GM19452 (cell line): ENCODE measurements around the gene VAV2.
"Not testable (repeated sequence)": the region's sequence is repeated elsewhere in the genome, so short reads cannot be mapped to it uniquely, and the experiment has no call there.

Experiments used
- ATAC-seq: cut with Tn5 transposase; IDR thresholded peaks from one replicate; pipeline ENCODE4 v1.9.1; 2021; ENCODE audit not compliant: unreplicated experiment

VAV2 gene

DNA sequence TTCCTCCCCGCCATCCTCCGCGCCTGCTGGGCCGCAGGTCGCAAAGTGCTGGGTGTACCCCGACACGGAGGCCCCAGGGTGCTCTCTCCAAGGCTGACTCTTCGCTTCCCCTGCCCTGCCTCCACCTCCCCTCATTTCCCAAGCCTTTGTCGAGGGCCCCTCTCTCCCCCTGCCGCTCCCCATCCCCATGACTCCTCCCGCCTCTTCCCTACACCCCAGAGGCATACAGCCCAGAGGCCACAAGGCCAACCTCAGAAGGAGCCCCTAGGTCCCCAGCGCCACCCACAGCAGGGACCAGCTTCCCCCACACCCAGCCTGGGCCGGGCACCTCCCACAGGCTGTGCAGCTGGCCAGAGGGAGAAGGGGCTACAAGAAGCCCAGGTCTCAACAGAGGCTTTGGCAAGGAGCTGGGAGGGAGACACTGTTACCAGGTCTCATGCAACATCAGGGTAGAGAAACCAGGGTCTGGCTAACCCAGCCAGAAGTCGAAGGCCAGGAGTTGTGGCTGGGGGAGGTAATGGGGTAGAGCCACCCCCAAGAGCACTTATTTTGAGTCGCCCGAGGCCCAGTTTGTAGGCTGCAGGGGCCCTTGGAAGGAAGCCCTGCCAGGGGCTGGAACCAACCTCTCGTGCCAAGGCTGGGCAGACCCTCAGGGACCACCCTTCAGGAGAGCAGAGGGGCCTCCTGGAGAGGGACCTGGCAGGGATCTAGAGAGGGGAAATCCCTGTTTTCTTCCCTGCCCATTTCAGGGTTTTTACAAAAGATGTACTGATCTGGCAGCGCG, 229.4 kb downstream of the VAV2 start:
- no peak for ATAC-seq

DNA sequence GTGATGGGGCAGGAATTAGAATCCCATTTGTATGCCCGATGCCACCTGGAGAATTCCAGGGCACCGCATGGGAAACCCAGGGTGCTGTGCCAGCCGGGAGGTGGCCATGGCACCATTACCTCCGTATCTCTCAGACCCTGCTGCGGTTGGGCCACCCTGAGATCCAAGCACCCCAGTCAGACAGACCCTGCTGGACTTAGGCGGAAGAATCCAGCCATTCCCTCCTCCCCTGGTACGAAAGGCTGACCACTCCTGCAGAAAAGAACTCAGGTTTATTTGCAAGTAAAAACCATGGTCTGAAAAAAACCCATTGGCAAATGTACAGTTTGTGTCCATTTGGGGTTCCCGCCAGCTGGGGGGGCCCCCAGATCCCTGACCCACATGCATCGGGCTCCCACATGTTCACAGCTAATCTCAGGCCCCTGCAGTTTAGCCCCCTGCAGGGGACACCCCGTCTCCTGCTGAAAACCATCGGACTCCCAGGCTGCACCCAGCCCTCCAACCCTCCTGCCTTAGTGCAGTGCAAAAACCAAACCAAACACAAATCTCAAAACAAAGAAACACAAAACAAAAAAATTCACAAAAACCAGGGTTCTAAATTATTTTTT, 230.4 kb downstream of the VAV2 start:
- no peak for ATAC-seq

GRCh38 chr9:133760713-133761290, 231.3 kb downstream of the VAV2 start:
- no peak for ATAC-seq

DNA sequence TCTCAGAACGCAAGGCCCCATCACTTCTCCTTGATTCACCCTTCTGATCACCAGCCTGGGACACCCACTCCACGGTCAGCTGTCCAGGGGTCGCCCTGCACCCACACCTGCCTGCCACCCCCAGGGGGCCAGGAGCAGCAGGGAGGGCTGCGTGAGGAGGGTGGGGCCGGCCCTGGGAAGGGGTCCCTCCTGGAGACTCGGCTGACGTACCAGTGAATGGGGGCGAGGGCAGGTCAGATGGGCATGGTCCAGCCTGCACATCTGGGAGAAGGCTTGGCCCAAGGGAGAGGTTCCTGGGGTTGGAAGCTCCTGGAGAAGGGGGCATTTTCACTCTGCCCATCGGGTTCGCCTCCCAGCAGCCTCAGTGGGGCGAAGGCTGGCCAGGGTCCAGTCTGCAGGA, 232.2 kb downstream of the VAV2 start:
- ATAC-seq, result no peak

DNA sequence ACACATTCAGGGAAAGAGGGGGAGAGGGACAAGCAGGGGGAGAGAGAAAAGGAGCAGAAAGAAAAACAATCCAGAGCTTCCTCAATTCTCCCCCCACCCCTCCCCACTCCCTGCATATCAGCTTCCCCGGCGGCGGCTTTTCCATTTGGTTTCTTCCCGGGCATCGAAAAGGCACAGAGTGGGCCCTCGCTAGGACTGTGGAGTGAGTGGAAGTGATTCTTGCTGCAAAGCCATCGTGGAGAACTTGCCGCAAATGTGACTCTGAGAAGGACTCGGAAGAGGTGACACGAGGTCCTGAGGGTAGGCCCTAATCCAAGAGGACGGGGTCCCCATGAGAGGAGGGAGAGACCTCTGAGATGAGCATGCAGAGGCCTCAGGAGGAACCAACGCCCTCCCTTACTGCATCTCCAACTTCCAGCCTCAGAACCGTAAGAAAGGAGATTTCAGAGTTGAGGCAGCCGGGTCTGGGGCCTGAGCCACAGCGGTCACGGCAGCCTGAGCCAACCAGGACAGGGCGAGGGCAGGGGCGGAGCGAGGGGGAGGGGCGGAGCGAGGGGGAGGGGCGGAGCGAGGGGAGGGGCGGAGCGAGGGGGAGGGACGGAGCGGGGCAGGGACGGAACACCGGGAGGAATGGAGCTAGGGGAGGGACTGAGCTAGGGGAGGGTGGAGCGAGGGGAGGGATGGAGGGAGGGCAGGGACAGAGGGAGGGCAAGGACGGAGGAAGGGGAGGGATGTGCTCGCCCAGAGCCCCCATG, 232.8 kb downstream of the VAV2 start:
- no peak for ATAC-seq

DNA sequence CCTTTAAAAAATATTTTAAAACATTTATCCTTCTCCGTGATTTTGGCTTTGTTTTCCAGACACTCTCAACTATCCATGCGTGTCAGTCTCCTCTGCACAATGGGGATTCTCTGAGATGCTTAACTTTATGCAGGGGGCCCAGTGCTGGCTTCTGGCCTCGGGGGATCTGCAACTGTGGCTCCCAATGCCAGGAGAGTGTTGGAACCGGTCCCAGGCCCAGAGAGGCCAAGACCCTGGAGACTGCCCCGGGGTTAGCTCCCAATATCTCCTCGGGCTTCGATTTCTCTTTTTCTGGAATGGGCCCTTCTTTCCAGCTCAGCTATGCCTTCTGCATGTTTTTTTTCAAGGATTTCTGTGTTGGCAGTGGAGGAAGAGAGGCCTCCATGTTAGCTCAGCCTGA, 233.9 kb downstream of the VAV2 start:
- ATAC-seq, result no peak

DNA sequence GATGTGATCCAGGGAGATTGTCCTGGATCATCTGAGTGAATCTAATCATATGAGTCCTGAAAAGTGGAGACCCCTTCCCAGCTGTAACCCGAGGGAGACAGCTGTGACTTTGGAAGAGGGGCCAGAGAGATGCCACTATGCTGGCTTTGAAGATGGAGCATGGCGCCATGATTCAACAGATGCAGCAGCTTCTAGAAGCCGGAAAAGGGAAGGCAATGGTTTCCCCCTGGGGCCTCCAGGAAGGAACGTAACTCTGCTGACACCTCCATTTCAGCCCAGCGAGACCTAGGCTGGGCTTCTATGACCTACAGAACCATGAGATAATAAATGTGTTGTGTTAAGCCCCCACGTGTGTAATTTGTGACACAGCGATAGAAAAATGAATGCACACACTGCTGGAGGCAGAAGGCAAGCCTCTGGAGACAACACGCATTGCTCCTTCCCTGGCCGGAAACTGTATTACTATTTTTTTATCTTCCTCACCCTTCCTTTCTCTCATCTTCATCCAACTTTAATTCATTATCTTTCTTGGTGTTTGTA, 237.4 kb downstream of the VAV2 start:
- no peak for ATAC-seq

DNA sequence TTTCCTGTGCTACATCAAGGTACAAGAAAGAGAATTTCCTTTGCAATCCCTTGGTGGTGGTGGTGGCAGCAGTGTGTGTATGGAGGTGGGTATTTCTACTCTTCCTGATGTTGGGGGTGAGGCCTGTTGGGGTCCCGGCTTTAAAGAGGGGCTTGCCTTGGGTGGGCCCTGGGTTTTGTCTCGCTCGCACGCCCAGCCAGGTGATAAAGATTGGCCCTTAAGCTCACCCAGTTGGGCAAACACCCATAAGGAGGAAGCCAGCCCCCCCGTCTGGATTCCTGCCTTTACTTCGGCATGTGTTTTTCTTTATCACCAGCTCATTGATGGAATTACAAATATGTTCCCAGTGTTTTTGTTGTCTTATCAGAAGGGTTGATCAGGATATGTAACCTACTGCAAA, 237.9 kb downstream of the VAV2 start:
- ATAC-seq, result no peak

DNA sequence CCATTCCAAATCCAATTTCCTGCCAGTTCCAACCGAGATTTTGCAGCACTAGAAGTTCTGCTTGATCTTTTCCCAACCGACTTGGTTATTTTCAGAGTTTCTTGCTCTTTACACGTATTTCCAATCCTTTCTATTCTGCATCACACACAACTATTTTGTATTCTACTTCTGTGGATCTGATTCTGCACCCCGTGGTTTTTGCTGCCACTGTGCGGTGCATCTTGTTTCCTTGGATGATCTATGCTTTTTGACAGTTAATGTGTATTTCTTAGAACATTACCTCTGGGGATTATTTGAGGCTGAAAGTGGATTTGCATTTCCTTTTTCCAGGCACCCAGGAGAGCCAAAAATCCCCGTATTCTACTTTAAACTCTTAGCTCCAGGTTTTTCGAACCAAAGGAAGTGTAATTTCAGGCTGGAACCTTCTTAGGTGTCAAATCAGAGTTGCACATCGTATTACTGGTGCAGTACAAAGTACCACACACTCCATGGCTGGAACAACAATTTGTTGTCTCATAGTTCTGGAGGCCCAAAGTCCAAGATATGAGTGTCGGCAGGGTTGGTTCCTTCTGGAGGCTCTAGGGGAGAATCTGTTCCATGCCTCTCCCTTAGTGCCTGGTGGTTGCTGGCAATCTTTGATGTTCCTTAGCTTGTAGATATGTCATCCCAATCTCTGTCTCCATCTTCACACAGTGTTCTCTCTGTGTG, 239.2 kb downstream of the VAV2 start:
- no peak for ATAC-seq

DNA sequence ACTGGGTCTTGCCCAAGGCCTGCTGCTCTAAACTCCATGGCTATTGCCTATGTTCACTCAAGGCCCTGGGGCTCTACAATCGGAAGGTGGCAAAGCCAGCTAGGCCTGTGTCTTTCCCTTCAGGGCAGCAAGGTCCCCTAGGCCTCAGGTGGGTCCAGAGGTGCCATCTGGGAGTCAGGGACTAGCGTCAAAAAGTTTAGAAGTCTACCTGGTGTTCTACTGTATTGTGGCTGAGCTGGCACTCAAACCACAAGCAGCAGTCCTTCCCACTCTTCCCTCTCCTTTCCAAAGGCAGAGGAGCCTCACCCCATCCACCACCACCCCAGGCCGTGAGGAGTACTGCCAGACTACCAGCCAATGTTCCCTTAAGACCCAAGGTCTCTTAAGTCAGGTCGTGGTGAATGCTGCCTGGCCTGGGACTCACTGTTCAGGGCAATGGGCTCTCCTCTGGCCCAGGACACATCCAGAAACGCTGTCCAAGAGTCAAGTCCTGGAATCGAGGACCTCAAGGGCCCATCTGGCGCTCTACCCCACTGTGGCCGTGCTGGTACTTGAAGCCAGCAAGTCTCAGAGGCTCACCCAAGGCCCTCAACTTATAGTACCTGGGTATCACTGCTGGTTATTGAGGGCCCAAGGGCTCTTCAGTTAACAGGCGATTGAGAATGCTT, 241.0 kb downstream of the VAV2 start:
- ATAC-seq, result no peak

DNA sequence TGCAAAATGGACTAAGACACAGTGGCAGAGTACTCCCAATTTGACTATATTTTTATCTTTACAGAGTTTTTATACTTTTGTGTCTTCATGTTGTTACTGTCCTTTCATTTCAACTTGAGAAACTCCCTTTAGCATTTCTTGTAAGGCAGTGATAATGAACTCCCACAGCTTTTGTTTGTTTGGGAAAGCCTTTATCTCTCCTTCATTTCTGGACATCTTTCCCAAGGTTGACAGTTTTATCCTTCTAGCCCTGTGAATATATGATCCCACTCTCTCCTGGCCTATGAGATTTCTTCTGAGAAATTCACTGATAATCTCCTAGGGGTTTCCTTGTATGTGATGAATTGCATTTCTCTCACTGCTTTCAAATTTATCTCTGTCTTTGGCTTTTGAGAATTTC, 244.8 kb downstream of the VAV2 start:
- no peak for ATAC-seq

- ATAC-seq, result not testable (repeated sequence)
Measured at GRCh38 chr9:133744528-133744927, 247.6 kb downstream of the VAV2 start.

- ATAC-seq, result no peak
Measured at GRCh38 chr9:133742849-133743444, 249.2 kb downstream of the VAV2 start.

GRCh38 chr9:133742251-133742650, 249.9 kb downstream of the VAV2 start:
- no peak for ATAC-seq

DNA sequence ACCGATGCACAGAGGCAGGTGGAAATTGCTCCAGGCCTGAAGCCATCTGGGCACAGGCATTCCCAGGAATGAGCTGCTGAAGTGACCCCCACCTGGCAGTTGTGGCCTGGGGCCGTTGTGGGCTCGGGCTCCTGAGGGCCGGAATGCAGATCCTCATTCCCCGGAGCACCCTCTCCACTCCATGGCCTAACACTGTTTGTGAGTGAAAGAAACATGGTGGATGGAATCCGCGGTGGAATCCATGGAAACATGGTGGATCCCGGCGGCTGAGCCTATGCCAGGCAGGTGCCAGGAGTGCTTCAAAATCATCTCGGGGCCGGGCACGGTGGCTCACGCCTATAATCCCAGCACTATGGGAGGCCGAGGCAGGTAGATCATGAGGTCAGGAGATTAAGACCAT, 250.4 kb downstream of the VAV2 start:
- ATAC-seq, result no peak

DNA sequence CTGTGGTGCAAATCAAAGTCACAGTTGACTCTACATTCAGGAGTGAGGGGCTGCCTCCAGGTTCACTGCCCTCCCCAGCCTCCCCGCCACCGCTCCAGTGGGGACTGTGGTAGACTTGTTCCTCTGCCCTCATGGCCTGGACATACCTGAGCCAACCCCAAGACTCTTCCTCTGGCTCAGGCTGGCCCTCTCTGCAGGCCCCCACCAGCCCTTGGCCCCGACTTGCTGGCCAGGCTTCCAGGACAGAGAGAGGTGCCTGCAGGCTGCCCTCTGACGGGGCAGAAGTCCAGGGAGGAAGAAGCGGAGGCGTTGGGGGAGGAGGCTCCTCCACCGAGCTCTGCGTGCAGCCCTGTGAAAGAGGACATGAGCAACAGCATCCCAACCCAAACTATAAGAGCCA, 251.2 kb downstream of the VAV2 start:
- ATAC-seq, result no peak

DNA sequence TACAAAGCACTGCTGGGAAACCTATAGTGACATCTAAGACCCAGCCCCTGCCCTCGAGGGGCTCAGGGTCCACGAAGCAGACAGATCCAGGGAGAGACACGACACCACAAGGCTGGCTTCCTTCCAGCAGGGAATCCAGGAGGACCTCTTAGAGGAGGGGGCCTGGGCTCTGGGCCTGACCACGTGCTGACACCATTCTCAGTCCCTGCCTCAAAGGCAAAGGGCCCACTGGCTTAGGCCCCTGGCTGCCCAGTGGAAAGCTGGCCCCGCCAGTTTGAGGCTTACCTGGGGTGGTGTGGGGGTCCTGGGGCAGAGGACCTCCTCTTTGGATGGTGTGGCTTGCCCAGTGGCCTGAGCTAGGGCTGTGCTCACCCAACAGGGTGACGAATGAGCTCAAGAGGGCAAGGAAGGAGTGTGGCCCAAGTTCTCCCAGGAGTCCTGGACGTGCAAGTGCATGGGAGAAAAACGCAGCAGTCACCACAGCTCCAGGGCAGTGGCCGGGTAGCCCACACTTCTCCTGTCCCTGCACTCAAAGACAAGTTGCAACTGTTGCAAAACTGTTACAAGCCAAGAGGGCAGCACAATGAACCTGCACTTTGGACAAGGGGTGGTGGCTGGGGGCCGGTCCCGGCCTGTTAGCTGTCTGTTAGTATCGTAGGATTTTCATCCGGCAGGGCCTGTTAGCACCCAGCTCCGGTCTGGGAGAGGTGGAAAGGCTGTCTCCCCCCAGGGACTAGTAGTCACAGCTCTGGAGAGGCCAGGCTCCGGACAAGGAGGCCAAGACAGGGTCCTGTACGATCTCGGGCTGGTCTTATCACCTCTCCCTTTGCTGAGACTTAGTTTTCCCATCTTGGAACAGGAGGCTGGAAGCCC, 252.5 kb downstream of the VAV2 start:
- ATAC-seq, result no peak

DNA sequence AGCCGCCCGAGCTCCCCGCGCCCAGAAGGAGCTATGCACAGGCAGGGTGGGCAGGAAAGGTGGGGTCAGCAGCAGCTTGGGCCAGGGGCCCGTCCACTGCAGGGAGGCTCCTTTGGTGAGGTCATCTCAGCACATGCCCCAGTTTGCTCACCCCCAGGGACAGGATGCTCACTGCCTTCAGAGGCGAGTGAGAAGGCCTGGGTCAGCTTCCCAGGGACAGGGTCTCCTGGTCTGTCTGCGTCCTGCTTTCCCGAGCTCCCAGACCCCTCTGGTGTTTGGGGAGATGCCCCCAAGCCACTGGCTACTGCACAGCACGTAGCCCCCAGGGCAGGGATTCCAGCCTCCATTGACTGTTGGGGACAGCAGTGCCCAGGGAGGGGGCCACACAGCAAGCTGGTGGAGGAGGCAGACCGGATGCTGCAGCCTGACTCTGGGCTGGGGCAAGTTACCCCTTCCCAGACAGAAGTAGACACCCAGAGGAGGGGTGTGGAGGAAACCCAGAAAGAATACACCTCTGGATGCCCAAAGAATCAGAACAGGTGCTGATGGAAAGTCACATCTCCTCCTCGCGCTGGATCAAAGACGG, 253.4 kb downstream of the VAV2 start:
- ATAC-seq, result no peak
